MM.1S (cell line): ENCODE measurements around the gene POLN.

ENCODE experiments used
- DNase-seq: peaks from one replicate; pipeline ENCODE4 v3.0.0-alpha.2; 2015
- H2AFZ ChIP-seq: fragments of 300-600 bp; sonication (generic); 2 replicates; pipeline ENCODE4 v1.6.0; 2016; ENCODE audit warnings: antibody characterized with exemption, low read length
- H3F3A ChIP-seq: fragments of 300-600 bp; sonication (generic); 2 replicates; pipeline ENCODE4 v1.6.1; 2016; ENCODE audit warnings: mild to moderate bottlenecking, antibody characterized with exemption, low read length, moderate library complexity, mixed read lengths; ENCODE audit not compliant: insufficient read depth
- H3K27ac ChIP-seq: fragments of 300-600 bp; sonication (generic); 2 replicates; pipeline ENCODE4 v1.5.1; 2016; ENCODE audit warnings: mild to moderate bottlenecking, low read length
- H3K27me3 ChIP-seq: fragments of 300-600 bp; sonication (generic); replicated peaks from 2 replicates; pipeline ENCODE4 v1.6.0; 2016; ENCODE audit warnings: low read length; ENCODE audit not compliant: insufficient read depth
- H3K36me3 ChIP-seq: fragments of 300-600 bp; sonication (generic); replicated peaks from 2 replicates; pipeline ENCODE4 v1.6.1; 2016; ENCODE audit warnings: mild to moderate bottlenecking, low read length, mixed read lengths; ENCODE audit not compliant: insufficient read depth
- H3K4me1 ChIP-seq: fragments of 300-600 bp; sonication (generic); 2 replicates; pipeline ENCODE4 v1.6.1; 2016; ENCODE audit warnings: low read length, mixed read lengths
- H3K4me2 ChIP-seq: fragments of 300-600 bp; sonication (generic); 2 replicates; pipeline ENCODE4 v1.6.0; 2016; ENCODE audit warnings: low read depth, low read length
- H3K4me3 ChIP-seq: fragments of 300-600 bp; sonication (generic); 2 replicates; pipeline ENCODE4 v1.5.1; 2016; ENCODE audit warnings: low read length, mixed read lengths
- H3K79me2 ChIP-seq: fragments of 300-600 bp; sonication (generic); 2 replicates; pipeline ENCODE4 v1.6.1; 2016; ENCODE audit warnings: mixed run types, low read length, mixed read lengths
- H3K9ac ChIP-seq: fragments of 300-600 bp; sonication (generic); 2 replicates; pipeline ENCODE4 v1.6.1; 2016; ENCODE audit warnings: low read length, mixed read lengths
- H3K9me2 ChIP-seq: fragments of 300-600 bp; sonication (generic); replicated peaks from 2 replicates; pipeline ENCODE4 v1.6.1; 2016; ENCODE audit warnings: mild to moderate bottlenecking, low read length, mixed read lengths; ENCODE audit not compliant: insufficient read depth
- H3K9me3 ChIP-seq: fragments of 300-600 bp; sonication (generic); replicated peaks from 2 replicates; pipeline ENCODE4 v1.6.1; 2016; ENCODE audit warnings: mild to moderate bottlenecking, low read length, mixed read lengths; ENCODE audit not compliant: insufficient read depth
- H4K20me1 ChIP-seq: fragments of 300-600 bp; sonication (generic); 2 replicates; pipeline ENCODE4 v1.6.1; 2016; ENCODE audit warnings: mild to moderate bottlenecking, low read length, moderate library complexity, mixed read lengths; ENCODE audit not compliant: insufficient read depth
- CTCF ChIP-seq: fragments of 300-600 bp; sonication (generic); IDR thresholded peaks from 2 replicates; pipeline ENCODE4 v1.5.1; 2016; ENCODE audit warnings: antibody characterized with exemption, low read length, mixed read lengths
- EZH2 ChIP-seq: fragments of 300-600 bp; sonication (generic); optimal IDR thresholded peaks from 2 replicates; pipeline ENCODE3; 2017; ENCODE audit warnings: low read depth, mild to moderate bottlenecking, antibody characterized with exemption, low read length, mixed read lengths
- EZH2phosphoT487 ChIP-seq: fragments of 300-600 bp; sonication (generic); IDR thresholded peaks from 2 replicates; pipeline ENCODE4 v1.6.1; 2018; ENCODE audit warnings: antibody characterized with exemption, low read length

Gene POLN

GRCh38 chr4:2092669-2093053, 149.3 kb downstream of the POLN start:
- Histone ChIP-seq H3K9me3 (no peaks in the 10 kb centered on the region), H2AFZ (no peak overlapping the region), H3K4me1 (no peaks in the 10 kb centered on the region), H3K36me3 (no peaks in the 10 kb centered on the region), H3K79me2 (no peaks in the 10 kb centered on the region), H3K27ac (no peak overlapping the region), H3K27me3 (no peaks in the 10 kb centered on the region), H3F3A (no peaks in the 10 kb centered on the region), H3K4me3 (no peak overlapping the region), H4K20me1 (no peaks in the 10 kb centered on the region), H3K9ac (no peak overlapping the region), H3K9me2 (no peaks in the 10 kb centered on the region), H3K4me2 (no peak overlapping the region)
- TF ChIP-seq EZH2phosphoT487 (no peak), CTCF (no peak), EZH2 (no peak)
- no peak for DNase-seq

GRCh38 chr4:2091990-2092668, 149.8 kb downstream of the POLN start:
- no peak for DNase-seq
- Histone ChIP-seq H3K4me2 (no peak overlapping the region), H3K9ac (no peak overlapping the region), H3K27ac (no peak overlapping the region), H3F3A (no peaks in the 10 kb centered on the region), H2AFZ (no peak overlapping the region), H3K9me3 (no peaks in the 10 kb centered on the region), H3K9me2 (no peaks in the 10 kb centered on the region), H3K4me1 (no peaks in the 10 kb centered on the region), H3K4me3 (no peak overlapping the region), H4K20me1 (no peaks in the 10 kb centered on the region), H3K27me3 (no peaks in the 10 kb centered on the region), H3K36me3 (no peaks in the 10 kb centered on the region), H3K79me2 (no peaks in the 10 kb centered on the region)
- TF ChIP-seq CTCF, result no peak
- no peak for TF ChIP-seq EZH2
- TF ChIP-seq EZH2phosphoT487, result no peak

- Histone ChIP-seq H3K9me3 (no peaks in the 10 kb centered on the region), H3K9ac (no peak overlapping the region), H3K9me2 (no peaks in the 10 kb centered on the region), H3K36me3 (no peaks in the 10 kb centered on the region), H4K20me1 (no peaks in the 10 kb centered on the region), H3K27ac (no peak overlapping the region), H3K4me1 (no peaks in the 10 kb centered on the region), H3K79me2 (no peaks in the 10 kb centered on the region), H3K27me3 (no peaks in the 10 kb centered on the region), H3K4me2 (no peak overlapping the region), H3F3A (no peaks in the 10 kb centered on the region), H2AFZ (no peak overlapping the region), H3K4me3 (no peak overlapping the region)
- TF ChIP-seq CTCF, result no peak
- TF ChIP-seq EZH2phosphoT487, result no peak
- TF ChIP-seq EZH2, result no peak
- no peak for DNase-seq
Measured at GRCh38 chr4:2090642-2091041, 151.3 kb downstream of the POLN start.
